ENCODE measurements around the gene GABARAP. TPM values are rescaled to one million over a fixed set of nuclear protein-coding genes. Genes with fewer than 3 reads are reported as not detected.

Gene GABARAP
- total and polyA plus RNA-seq, 2 of the 13 experiments (the other 11 are each of a cell fraction or from before 2014, with no cell fraction given), result 161 to 310 TPM

DNA sequence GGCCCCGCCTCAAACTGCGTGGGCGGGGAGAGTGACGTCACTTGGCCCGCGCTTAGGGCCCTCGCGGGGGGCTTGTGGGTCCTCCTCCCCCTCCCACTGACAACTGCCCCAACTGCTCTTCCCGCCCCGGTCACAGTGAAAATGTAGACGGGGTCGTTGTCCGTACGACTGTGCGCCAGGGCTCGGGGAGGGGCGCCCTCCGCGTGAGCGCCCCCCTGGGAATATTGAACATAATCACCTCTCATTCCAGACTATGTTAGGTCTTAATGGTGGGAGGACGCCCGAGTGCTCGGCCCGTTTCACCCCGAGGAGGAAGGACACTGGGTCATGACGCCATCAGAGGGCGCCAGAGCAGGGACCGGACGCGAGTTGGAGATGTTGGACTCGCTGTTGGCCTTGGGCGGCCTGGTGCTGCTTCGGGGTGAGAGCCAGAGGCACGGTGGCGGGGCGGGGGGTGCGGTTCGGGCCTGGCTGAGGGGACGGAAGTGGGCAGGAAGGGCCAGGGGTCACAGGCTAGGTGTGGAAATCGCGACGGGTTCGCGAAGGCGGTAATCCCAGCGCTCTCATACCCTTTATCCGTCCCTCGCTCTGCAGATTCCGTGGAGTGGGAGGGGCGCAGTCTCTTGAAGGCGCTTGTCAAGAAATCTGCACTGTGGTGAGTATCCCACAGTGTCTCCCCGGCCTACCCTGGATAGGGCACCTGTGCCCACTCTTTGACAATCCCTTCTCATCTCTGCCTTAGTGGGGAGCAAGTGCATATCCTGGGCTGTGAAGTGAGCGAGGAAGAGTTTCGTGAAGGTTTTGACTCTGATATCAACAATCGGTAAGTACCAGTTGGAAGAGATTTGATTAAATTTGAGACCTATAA, 10.2 kb upstream of the GABARAP start, which contains the start of gene ELP5 (continued):
- TF ChIP-seq GFI1 (CRISPR knock-in tag; IDR thresholded peaks at IDR 0.05; ENCODE audit: borderline replicate concordance) (peak; percentile 40; the same call in 1 of the 2 replicates), ZNF629 (CRISPR knock-in tag; conservative IDR thresholded peaks at IDR 0.05) (no peak), REL (CRISPR knock-in tag; conservative IDR thresholded peaks at IDR 0.05) (0 out of 2 replicates have a peak, but pooled peaks have one; percentile 66), KDM3A (CRISPR knock-in tag; IDR thresholded peaks at IDR 0.05; ENCODE audit: low read depth) (peak; percentile 52; the same call in 1 of the 2 replicates), ZNF431 (CRISPR knock-in tag; IDR thresholded peaks at IDR 0.05; ENCODE audit: borderline replicate concordance, low read depth) (peak; percentile 81; the same call in 1 of the 2 replicates), TCF7L2 (IDR thresholded peaks at IDR 0.05; ENCODE audit: low read depth, low read length) (no peak), SYNCRIP (IDR thresholded peaks at IDR 0.05; ENCODE audit: insufficient read depth, low read depth, low read length) (no peak), ZMAT3 (CRISPR knock-in tag; conservative IDR thresholded peaks at IDR 0.05) (no peak), LCORL (IDR thresholded peaks at IDR 0.05) (no peak), LCORL (CRISPR knock-in tag; IDR thresholded peaks at IDR 0.05) (peak; percentile 79), ZNF335 (CRISPR knock-in tag; IDR thresholded peaks at IDR 0.05) (peak; percentile 65; the same call in 1 of the 2 replicates), ZFP37 (CRISPR knock-in tag; IDR thresholded peaks at IDR 0.05; ENCODE audit: borderline replicate concordance) (no peak)
- TF ChIP-seq, protein P1, sequence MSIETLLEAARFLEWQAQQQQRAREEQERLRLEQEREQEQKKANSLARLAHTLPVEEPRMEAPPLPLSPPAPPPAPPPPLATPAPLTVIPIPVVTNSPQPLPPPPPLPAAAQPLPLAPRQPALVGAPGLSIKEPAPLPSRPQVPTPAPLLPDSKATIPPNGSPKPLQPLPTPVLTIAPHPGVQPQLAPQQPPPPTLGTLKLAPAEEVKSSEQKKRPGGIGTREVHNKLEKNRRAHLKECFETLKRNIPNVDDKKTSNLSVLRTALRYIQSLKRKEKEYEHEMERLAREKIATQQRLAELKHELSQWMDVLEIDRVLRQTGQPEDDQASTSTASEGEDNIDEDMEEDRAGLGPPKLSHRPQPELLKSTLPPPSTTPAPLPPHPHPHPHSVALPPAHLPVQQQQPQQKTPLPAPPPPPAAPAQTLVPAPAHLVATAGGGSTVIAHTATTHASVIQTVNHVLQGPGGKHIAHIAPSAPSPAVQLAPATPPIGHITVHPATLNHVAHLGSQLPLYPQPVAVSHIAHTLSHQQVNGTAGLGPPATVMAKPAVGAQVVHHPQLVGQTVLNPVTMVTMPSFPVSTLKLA (IDR thresholded peaks at IDR 0.05), result no peak
- TF ChIP-seq, protein P2, sequence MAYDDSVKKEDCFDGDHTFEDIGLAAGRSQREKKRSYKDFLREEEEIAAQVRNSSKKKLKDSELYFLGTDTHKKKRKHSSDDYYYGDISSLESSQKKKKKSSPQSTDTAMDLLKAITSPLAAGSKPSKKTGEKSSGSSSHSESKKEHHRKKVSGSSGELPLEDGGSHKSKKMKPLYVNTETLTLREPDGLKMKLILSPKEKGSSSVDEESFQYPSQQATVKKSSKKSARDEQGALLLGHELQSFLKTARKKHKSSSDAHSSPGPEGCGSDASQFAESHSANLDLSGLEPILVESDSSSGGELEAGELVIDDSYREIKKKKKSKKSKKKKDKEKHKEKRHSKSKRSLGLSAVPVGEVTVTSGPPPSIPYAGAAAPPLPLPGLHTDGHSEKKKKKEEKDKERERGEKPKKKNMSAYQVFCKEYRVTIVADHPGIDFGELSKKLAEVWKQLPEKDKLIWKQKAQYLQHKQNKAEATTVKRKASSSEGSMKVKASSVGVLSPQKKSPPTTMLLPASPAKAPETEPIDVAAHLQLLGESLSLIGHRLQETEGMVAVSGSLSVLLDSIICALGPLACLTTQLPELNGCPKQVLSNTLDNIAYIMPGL (CRISPR knock-in tag; IDR thresholded peaks at IDR 0.05; ENCODE audit: borderline replicate concordance in 1 of 2, low read depth in 1 of 2), result peak; percentile 94 to 96
- TF ChIP-seq, protein P3, sequence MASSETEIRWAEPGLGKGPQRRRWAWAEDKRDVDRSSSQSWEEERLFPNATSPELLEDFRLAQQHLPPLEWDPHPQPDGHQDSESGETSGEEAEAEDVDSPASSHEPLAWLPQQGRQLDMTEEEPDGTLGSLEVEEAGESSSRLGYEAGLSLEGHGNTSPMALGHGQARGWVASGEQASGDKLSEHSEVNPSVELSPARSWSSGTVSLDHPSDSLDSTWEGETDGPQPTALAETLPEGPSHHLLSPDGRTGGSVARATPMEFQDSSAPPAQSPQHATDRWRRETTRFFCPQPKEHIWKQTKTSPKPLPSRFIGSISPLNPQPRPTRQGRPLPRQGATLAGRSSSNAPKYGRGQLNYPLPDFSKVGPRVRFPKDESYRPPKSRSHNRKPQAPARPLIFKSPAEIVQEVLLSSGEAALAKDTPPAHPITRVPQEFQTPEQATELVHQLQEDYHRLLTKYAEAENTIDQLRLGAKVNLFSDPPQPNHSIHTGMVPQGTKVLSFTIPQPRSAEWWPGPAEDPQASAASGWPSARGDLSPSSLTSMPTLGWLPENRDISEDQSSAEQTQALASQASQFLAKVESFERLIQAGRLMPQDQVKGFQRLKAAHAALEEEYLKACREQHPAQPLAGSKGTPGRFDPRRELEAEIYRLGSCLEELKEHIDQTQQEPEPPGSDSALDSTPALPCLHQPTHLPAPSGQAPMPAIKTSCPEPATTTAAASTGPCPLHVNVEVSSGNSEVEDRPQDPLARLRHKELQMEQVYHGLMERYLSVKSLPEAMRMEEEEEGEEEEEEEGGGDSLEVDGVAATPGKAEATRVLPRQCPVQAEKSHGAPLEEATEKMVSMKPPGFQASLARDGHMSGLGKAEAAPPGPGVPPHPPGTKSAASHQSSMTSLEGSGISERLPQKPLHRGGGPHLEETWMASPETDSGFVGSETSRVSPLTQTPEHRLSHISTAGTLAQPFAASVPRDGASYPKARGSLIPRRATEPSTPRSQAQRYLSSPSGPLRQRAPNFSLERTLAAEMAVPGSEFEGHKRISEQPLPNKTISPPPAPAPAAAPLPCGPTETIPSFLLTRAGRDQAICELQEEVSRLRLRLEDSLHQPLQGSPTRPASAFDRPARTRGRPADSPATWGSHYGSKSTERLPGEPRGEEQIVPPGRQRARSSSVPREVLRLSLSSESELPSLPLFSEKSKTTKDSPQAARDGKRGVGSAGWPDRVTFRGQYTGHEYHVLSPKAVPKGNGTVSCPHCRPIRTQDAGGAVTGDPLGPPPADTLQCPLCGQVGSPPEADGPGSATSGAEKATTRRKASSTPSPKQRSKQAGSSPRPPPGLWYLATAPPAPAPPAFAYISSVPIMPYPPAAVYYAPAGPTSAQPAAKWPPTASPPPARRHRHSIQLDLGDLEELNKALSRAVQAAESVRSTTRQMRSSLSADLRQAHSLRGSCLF (CRISPR knock-in tag; IDR thresholded peaks at IDR 0.05; ENCODE audit: borderline replicate concordance), result no peak
- TF ChIP-seq, protein P4, sequence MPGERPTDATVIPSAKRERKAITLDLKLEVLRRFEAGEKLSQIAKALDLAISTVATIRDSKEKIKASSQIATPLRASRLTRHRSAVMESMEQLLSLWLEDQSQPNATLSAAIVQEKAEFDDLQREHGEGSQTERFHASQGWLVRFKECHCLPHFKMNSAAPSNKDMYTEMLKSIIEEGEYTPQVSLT (CRISPR knock-in tag; IDR thresholded peaks at IDR 0.05; ENCODE audit: borderline replicate concordance, low read depth), result no peak
